WTC11 (cell line): ENCODE results near the gene MACROD2. TPM values are rescaled to one million over a fixed set of nuclear protein-coding genes. Genes with fewer than 3 reads are reported as not detected.

Experiments
- ATAC-seq: fragments of 200-7000 bp; cut with Tn5 transposase; 2 replicates; pipeline ENCODE4 v1.10.0; 2021; ENCODE audit warnings: mild to moderate bottlenecking, moderate library complexity
- CTCF ChIA-PET: fragments of 300-600 bp; sonication (Branson Sonifier 250); formaldehyde crosslinking; loops from one replicate; lab custom pipeline; 2021; ENCODE audit warnings: antibody characterized with exemption; lab: Charles Lee
- POLR2A ChIA-PET: fragments of 350-600 bp; sonication (Branson Sonifier 250); formaldehyde crosslinking; loops from one replicate; lab custom pipeline; 2021; ENCODE audit warnings: antibody characterized with exemption; lab: Charles Lee
- DNase-seq: peaks from one replicate; pipeline ENCODE4 v3.0.0; 2021; ENCODE audit warnings: low spot score
- H3K27ac Mint-ChIP-seq: 2 replicates; pipeline ENCODE4 v1.8.0; 2021; ENCODE audit warnings: mixed read lengths
- H3K27me3 Mint-ChIP-seq: 2 replicates; pipeline ENCODE4 v1.8.0; 2021; ENCODE audit warnings: low read depth, mild to moderate bottlenecking, moderate library complexity, mixed read lengths
- H3K36me3 Mint-ChIP-seq: 2 replicates; pipeline ENCODE4 v1.8.0; 2021; ENCODE audit warnings: mixed read lengths
- H3K4me1 Mint-ChIP-seq: 2 replicates; pipeline ENCODE4 v1.8.0; 2022; ENCODE audit warnings: mixed read lengths
- H3K4me3 Mint-ChIP-seq: 2 replicates; pipeline ENCODE4 v1.8.0; 2021; ENCODE audit warnings: mild to moderate bottlenecking, moderate library complexity, mixed read lengths
- H3K9me3 Mint-ChIP-seq: 2 replicates; pipeline ENCODE4 v1.8.0; 2021; ENCODE audit warnings: mixed read lengths
- CREB1 ChIP-seq: sonication (generic); formaldehyde crosslinking; IDR thresholded peaks from 2 replicates; pipeline ENCODE4 v1.8.0; 2023; ENCODE audit warnings: mild to moderate bottlenecking, missing genetic modification reagents
- ESRRA ChIP-seq: sonication (generic); formaldehyde crosslinking; IDR thresholded peaks from 2 replicates; pipeline ENCODE4 v1.8.1; 2022; ENCODE audit warnings: mild to moderate bottlenecking, missing genetic modification reagents, borderline replicate concordance
- ETV6 ChIP-seq: sonication (generic); formaldehyde crosslinking; IDR thresholded peaks from 2 replicates; pipeline ENCODE4 v1.8.1; 2022; ENCODE audit warnings: mild to moderate bottlenecking, missing genetic modification reagents
- FOXK1 ChIP-seq: sonication (generic); formaldehyde crosslinking; IDR thresholded peaks from 2 replicates; pipeline ENCODE4 v1.8.0; 2022; ENCODE audit warnings: mild to moderate bottlenecking, moderate library complexity, missing genetic modification reagents
- MXD4 ChIP-seq: fragments of 250-450 bp; sonication (Bioruptor Pico); IDR thresholded peaks from 2 replicates; pipeline ENCODE4 v1.8.0; 2021; ENCODE audit warnings: mild to moderate bottlenecking, moderate library complexity, borderline replicate concordance
- NR1H2 ChIP-seq: sonication (generic); formaldehyde crosslinking; IDR thresholded peaks from 2 replicates; pipeline ENCODE4 v1.9.0; 2021; ENCODE audit warnings: mild to moderate bottlenecking, moderate library complexity, missing genetic modification reagents
- NR2C2 ChIP-seq: sonication (generic); formaldehyde crosslinking; IDR thresholded peaks from 2 replicates; pipeline ENCODE4 v1.8.0; 2022; ENCODE audit warnings: mild to moderate bottlenecking, missing genetic modification reagents
- NR3C1 ChIP-seq: sonication (generic); formaldehyde crosslinking; conservative IDR thresholded peaks from 2 replicates; pipeline ENCODE4 v1.8.1; 2023; ENCODE audit warnings: low read depth, mild to moderate bottlenecking, missing genetic modification reagents
- OVOL2 ChIP-seq: fragments of 250-450 bp; sonication (Bioruptor Pico); IDR thresholded peaks from 2 replicates; pipeline ENCODE4 v1.9.0; 2021; ENCODE audit warnings: mild to moderate bottlenecking, borderline replicate concordance
- total RNA-seq: library from RNA; stranded (reverse); gene quantifications from 3 replicates; pipeline ENCODE4 v1.2.3, GENCODE V29; 2021
- TF ChIP-seq, protein P1 (sequence below): sonication (generic); formaldehyde crosslinking; IDR thresholded peaks from 2 replicates; pipeline ENCODE4 v1.8.1; 2022; ENCODE audit warnings: low read depth, missing genetic modification reagents, borderline replicate concordance
- TF ChIP-seq, protein P2 (sequence below): sonication (generic); formaldehyde crosslinking; IDR thresholded peaks from 2 replicates; pipeline ENCODE4 v1.8.0; 2022; ENCODE audit warnings: missing genetic modification reagents
- TF ChIP-seq, protein P3 (sequence below): fragments of 250-450 bp; sonication (Bioruptor Pico); IDR thresholded peaks from 2 replicates; pipeline ENCODE4 v1.9.0; 2021; ENCODE audit warnings: mild to moderate bottlenecking
- TF ChIP-seq, protein P4 (sequence below): sonication (generic); formaldehyde crosslinking; IDR thresholded peaks from 2 replicates; pipeline ENCODE4 v1.8.0; 2022; ENCODE audit warnings: mild to moderate bottlenecking, missing genetic modification reagents
- TF ChIP-seq, protein P5 (sequence below): sonication (generic); formaldehyde crosslinking; conservative IDR thresholded peaks from 2 replicates; pipeline ENCODE4 v1.8.1; 2023; ENCODE audit warnings: mild to moderate bottlenecking, low read depth, missing genetic modification reagents, moderate library complexity
- TF ChIP-seq, protein P6 (sequence below): sonication (generic); formaldehyde crosslinking; IDR thresholded peaks from 2 replicates; pipeline ENCODE4 v1.8.1; 2023; ENCODE audit warnings: mild to moderate bottlenecking, missing genetic modification reagents, borderline replicate concordance
- TF ChIP-seq, protein P7 (sequence below): sonication (generic); formaldehyde crosslinking; IDR thresholded peaks from 2 replicates; pipeline ENCODE4 v1.8.1; 2023; ENCODE audit warnings: mild to moderate bottlenecking, missing genetic modification reagents, moderate library complexity

The MACROD2 gene
- total RNA-seq, 1 experiment from 2014 or later = 4.1 TPM

DNA sequence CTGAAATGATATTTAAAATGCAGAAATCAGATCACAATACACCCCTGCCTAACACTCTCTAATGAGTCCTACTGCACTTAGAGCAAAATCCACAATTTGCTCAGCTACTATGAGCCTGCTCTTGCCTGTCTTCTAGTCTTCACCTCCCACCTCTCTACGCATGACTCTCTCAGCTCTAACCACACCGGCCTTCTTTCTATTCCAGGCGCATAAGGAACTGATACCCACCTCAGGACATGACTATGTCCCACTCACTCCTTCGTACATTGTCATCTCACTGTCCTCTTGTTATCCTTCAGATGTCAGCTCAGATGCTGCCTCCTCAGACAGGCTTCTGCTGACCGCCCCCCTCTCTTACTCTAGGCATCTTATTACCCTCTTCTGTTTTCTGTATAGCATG, 543.1 kb downstream of the MACROD2 start:
- ChIA-PET CTCF (interaction anchor here (1.1 kb wide), 1 partner anchor 201 kb away, joined by 4 read pairs; the partner anchor contains the start of gene FLRT3), POLR2A (interaction anchor here (0.7 kb wide), 1 partner anchor 434 kb away, joined by 3 read pairs; no protein-coding TSS in a partner anchor)
- Mint-ChIP-seq H3K27ac (no peak overlapping the region), H3K27me3 (no peaks in the 10 kb centered on the region), H3K9me3 (no peaks in the 10 kb centered on the region), H3K4me1 (no peaks in the 10 kb centered on the region), H3K4me3 (no peak overlapping the region), H3K36me3 (no peaks in the 10 kb centered on the region)
- DNase-seq (no peak), ATAC-seq (no peak)
- no peak for TF ChIP-seq NR3C1 (CRISPR knock-in tag)
- TF ChIP-seq CREB1 (CRISPR knock-in tag) = no peak
- no peak for TF ChIP-seq ETV6
- no peak for TF ChIP-seq MXD4

DNA sequence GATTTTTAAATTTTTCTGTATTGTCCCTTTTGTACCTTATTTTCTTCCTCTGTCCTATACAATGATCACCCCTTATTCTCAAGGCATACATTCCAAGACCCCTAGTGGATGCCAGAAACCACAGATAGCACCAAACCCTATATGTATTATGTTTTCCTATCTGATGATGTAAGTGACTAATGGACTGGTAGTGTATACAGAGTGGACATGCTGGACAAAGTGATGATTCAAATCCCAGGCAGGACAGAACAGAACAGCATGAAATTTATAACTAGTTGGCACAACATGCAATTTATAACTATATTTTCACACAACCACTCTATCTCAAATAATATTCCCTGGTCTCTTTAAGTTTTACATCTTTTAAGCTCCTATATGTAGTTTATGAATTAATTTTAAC, 547.7 kb downstream of the MACROD2 start:
- ATAC-seq = no peak
- CTCF ChIA-PET = no interaction called here
- H3K4me3 Mint-ChIP-seq = no peak overlapping the region
- DNase-seq = no peak
- no peak overlapping the region for H3K27ac Mint-ChIP-seq
- POLR2A ChIA-PET = no interaction called here
- H3K36me3 Mint-ChIP-seq = no peaks in the 10 kb centered on the region
- H3K27me3 Mint-ChIP-seq = no peaks in the 10 kb centered on the region
- H3K9me3 Mint-ChIP-seq = no peaks in the 10 kb centered on the region
- TF ChIP-seq, protein P1, sequence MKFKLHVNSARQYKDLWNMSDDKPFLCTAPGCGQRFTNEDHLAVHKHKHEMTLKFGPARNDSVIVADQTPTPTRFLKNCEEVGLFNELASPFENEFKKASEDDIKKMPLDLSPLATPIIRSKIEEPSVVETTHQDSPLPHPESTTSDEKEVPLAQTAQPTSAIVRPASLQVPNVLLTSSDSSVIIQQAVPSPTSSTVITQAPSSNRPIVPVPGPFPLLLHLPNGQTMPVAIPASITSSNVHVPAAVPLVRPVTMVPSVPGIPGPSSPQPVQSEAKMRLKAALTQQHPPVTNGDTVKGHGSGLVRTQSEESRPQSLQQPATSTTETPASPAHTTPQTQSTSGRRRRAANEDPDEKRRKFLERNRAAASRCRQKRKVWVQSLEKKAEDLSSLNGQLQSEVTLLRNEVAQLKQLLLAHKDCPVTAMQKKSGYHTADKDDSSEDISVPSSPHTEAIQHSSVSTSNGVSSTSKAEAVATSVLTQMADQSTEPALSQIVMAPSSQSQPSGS (CRISPR knock-in tag) = no peak
- TF ChIP-seq, protein P2, sequence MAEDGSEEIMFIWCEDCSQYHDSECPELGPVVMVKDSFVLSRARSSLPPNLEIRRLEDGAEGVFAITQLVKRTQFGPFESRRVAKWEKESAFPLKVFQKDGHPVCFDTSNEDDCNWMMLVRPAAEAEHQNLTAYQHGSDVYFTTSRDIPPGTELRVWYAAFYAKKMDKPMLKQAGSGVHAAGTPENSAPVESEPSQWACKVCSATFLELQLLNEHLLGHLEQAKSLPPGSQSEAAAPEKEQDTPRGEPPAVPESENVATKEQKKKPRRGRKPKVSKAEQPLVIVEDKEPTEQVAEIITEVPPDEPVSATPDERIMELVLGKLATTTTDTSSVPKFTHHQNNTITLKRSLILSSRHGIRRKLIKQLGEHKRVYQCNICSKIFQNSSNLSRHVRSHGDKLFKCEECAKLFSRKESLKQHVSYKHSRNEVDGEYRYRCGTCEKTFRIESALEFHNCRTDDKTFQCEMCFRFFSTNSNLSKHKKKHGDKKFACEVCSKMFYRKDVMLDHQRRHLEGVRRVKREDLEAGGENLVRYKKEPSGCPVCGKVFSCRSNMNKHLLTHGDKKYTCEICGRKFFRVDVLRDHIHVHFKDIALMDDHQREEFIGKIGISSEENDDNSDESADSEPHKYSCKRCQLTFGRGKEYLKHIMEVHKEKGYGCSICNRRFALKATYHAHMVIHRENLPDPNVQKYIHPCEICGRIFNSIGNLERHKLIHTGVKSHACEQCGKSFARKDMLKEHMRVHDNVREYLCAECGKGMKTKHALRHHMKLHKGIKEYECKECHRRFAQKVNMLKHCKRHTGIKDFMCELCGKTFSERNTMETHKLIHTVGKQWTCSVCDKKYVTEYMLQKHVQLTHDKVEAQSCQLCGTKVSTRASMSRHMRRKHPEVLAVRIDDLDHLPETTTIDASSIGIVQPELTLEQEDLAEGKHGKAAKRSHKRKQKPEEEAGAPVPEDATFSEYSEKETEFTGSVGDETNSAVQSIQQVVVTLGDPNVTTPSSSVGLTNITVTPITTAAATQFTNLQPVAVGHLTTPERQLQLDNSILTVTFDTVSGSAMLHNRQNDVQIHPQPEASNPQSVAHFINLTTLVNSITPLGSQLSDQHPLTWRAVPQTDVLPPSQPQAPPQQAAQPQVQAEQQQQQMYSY = no peak
- no peak for TF ChIP-seq OVOL2 (CRISPR knock-in tag)
- no peak for TF ChIP-seq ESRRA
- TF ChIP-seq, protein P3, sequence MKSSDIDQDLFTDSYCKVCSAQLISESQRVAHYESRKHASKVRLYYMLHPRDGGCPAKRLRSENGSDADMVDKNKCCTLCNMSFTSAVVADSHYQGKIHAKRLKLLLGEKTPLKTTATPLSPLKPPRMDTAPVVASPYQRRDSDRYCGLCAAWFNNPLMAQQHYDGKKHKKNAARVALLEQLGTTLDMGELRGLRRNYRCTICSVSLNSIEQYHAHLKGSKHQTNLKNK (CRISPR knock-in tag) = no peak
- H3K4me1 Mint-ChIP-seq = no peaks in the 10 kb centered on the region

DNA sequence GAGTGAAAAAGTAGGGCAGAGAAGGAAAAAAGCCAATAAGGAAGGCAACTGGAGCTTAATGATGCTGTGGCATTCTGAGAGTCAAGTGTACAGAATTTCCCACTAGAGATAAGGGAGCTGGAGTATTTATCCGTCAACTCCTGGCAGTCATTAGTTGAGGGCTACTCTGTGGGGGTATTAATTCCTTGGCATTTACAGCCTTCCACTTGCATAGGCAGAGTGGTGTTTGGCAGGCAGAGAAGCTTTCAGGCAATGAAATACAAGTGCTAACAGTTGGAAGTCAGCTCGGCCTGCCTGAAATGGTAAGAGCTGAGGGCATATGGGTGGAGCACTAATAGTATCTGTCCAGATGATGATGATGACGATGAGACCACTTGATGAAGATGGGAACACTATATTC, 549.4 kb downstream of the MACROD2 start:
- no peak for ATAC-seq
- no peak overlapping the region for H3K27ac Mint-ChIP-seq
- POLR2A ChIA-PET = no interaction called here
- CTCF ChIA-PET = no interaction called here
- no peaks in the 10 kb centered on the region for H3K27me3 Mint-ChIP-seq
- H3K36me3 Mint-ChIP-seq = no peaks in the 10 kb centered on the region
- no peaks in the 10 kb centered on the region for H3K9me3 Mint-ChIP-seq
- H3K4me1 Mint-ChIP-seq = no peaks in the 10 kb centered on the region
- DNase-seq = no peak
- H3K4me3 Mint-ChIP-seq = no peak overlapping the region
- TF ChIP-seq FOXK1 (no peak), NR1H2 (CRISPR knock-in tag) (no peak), OVOL2 (CRISPR knock-in tag) (no peak), NR2C2 (CRISPR knock-in tag) (no peak)
- TF ChIP-seq, protein P4, sequence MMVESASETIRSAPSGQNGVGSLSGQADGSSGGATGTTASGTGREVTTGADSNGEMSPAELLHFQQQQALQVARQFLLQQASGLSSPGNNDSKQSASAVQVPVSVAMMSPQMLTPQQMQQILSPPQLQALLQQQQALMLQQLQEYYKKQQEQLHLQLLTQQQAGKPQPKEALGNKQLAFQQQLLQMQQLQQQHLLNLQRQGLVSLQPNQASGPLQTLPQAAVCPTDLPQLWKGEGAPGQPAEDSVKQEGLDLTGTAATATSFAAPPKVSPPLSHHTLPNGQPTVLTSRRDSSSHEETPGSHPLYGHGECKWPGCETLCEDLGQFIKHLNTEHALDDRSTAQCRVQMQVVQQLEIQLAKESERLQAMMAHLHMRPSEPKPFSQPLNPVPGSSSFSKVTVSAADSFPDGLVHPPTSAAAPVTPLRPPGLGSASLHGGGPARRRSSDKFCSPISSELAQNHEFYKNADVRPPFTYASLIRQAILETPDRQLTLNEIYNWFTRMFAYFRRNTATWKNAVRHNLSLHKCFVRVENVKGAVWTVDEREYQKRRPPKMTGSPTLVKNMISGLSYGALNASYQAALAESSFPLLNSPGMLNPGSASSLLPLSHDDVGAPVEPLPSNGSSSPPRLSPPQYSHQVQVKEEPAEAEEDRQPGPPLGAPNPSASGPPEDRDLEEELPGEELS (CRISPR knock-in tag) = no peak
- TF ChIP-seq, protein P5, sequence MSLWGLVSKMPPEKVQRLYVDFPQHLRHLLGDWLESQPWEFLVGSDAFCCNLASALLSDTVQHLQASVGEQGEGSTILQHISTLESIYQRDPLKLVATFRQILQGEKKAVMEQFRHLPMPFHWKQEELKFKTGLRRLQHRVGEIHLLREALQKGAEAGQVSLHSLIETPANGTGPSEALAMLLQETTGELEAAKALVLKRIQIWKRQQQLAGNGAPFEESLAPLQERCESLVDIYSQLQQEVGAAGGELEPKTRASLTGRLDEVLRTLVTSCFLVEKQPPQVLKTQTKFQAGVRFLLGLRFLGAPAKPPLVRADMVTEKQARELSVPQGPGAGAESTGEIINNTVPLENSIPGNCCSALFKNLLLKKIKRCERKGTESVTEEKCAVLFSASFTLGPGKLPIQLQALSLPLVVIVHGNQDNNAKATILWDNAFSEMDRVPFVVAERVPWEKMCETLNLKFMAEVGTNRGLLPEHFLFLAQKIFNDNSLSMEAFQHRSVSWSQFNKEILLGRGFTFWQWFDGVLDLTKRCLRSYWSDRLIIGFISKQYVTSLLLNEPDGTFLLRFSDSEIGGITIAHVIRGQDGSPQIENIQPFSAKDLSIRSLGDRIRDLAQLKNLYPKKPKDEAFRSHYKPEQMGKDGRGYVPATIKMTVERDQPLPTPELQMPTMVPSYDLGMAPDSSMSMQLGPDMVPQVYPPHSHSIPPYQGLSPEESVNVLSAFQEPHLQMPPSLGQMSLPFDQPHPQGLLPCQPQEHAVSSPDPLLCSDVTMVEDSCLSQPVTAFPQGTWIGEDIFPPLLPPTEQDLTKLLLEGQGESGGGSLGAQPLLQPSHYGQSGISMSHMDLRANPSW (CRISPR knock-in tag) = no peak
- TF ChIP-seq, protein P6, sequence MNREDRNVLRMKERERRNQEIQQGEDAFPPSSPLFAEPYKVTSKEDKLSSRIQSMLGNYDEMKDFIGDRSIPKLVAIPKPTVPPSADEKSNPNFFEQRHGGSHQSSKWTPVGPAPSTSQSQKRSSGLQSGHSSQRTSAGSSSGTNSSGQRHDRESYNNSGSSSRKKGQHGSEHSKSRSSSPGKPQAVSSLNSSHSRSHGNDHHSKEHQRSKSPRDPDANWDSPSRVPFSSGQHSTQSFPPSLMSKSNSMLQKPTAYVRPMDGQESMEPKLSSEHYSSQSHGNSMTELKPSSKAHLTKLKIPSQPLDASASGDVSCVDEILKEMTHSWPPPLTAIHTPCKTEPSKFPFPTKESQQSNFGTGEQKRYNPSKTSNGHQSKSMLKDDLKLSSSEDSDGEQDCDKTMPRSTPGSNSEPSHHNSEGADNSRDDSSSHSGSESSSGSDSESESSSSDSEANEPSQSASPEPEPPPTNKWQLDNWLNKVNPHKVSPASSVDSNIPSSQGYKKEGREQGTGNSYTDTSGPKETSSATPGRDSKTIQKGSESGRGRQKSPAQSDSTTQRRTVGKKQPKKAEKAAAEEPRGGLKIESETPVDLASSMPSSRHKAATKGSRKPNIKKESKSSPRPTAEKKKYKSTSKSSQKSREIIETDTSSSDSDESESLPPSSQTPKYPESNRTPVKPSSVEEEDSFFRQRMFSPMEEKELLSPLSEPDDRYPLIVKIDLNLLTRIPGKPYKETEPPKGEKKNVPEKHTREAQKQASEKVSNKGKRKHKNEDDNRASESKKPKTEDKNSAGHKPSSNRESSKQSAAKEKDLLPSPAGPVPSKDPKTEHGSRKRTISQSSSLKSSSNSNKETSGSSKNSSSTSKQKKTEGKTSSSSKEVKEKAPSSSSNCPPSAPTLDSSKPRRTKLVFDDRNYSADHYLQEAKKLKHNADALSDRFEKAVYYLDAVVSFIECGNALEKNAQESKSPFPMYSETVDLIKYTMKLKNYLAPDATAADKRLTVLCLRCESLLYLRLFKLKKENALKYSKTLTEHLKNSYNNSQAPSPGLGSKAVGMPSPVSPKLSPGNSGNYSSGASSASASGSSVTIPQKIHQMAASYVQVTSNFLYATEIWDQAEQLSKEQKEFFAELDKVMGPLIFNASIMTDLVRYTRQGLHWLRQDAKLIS = no peak
- TF ChIP-seq, protein P7, sequence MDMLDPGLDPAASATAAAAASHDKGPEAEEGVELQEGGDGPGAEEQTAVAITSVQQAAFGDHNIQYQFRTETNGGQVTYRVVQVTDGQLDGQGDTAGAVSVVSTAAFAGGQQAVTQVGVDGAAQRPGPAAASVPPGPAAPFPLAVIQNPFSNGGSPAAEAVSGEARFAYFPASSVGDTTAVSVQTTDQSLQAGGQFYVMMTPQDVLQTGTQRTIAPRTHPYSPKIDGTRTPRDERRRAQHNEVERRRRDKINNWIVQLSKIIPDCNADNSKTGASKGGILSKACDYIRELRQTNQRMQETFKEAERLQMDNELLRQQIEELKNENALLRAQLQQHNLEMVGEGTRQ (CRISPR knock-in tag) = no peak
